ENCODE results near the gene SLFN14. TPM values are rescaled to one million over a fixed set of nuclear protein-coding genes. Genes with fewer than 3 reads are reported as not detected.

The SLFN14 gene
- total RNA-seq, 3 donors from 2014 or later (not counting 1 experiment from before 2014, with no cell fraction given) = 0.35 to 0.47 TPM; not detected in 1

DNA sequence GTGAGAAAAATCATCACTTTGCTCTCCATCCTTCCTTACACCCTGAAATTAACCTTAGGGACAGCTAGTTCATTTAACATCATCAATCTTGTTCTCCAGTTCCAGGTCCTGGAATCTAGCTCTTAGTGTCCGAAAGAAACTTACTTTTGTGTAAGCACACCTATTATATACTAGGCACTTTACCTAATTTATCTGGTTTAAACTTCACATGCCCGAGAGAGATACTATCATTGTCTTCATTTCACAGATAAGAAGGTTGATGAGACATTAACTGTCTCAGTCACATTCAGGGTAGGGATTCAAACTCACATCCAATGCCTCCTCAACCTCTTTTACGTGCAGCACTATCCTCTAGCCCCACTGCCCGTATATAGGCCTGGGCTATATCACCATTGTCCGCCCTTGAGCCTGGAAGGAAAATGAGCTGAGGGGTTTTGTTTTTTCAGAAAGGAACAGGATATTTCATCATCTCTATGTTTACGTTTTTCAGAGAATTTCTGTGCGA lies 26.0 kb upstream of the SLFN14 start:
- H3K27ac Mint-ChIP-seq = peak overlapping the region; percentile 94 to 100
- peaks cover 28 to 33% of the 10 kb centered on the region in 2 donors for H3K4me1 Mint-ChIP-seq
- TF ChIP-seq, protein P1, sequence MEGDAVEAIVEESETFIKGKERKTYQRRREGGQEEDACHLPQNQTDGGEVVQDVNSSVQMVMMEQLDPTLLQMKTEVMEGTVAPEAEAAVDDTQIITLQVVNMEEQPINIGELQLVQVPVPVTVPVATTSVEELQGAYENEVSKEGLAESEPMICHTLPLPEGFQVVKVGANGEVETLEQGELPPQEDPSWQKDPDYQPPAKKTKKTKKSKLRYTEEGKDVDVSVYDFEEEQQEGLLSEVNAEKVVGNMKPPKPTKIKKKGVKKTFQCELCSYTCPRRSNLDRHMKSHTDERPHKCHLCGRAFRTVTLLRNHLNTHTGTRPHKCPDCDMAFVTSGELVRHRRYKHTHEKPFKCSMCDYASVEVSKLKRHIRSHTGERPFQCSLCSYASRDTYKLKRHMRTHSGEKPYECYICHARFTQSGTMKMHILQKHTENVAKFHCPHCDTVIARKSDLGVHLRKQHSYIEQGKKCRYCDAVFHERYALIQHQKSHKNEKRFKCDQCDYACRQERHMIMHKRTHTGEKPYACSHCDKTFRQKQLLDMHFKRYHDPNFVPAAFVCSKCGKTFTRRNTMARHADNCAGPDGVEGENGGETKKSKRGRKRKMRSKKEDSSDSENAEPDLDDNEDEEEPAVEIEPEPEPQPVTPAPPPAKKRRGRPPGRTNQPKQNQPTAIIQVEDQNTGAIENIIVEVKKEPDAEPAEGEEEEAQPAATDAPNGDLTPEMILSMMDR (IDR thresholded peaks at IDR 0.05) = no peak
- peak overlapping the region; percentile 88 for H3K27ac ChIP-seq (ENCODE audit: low read length)
- no peaks in the 10 kb centered on the region for H3K36me3 Mint-ChIP-seq
- H3K9me3 ChIP-seq (ENCODE audit: control insufficient read depth, insufficient read depth, low read length) = no peaks in the 10 kb centered on the region
- H3K4me3 Mint-ChIP-seq = peak overlapping the region; percentile 94
- no peaks in the 10 kb centered on the region for H3K9me3 Mint-ChIP-seq
- no peak for DNase-seq
- H3K27me3 Mint-ChIP-seq (ENCODE audit: low read depth in 2 of 2) = peaks cover 0 to 9% of the 10 kb centered on the region in 2 donors
- intact Hi-C loops (cut with micrococcal nuclease) = loop anchor here (1.0 to 10.0 kb wide), 5 partner anchors 8 to 956 kb away; partner anchors contain the start of genes GGNBP2, PEX12 and SLFN12
- H3K4me3 ChIP-seq (ENCODE audit: low read length) = peak overlapping the region; percentile 70
- peak; percentile 1 to 7 (median 4) for ATAC-seq
- no peaks in the 10 kb centered on the region for H3K36me3 ChIP-seq (ENCODE audit: control insufficient read depth, insufficient read depth, low read length)
- 45% methylated on average over 3 of the region's 7 CpGs for WGBS (ENCODE audit: insufficient coverage)
- H3K4me1 ChIP-seq (ENCODE audit: control insufficient read depth, insufficient read depth, low read length) = peaks cover 13% of the 10 kb centered on the region
- no peaks in the 10 kb centered on the region for H3K27me3 ChIP-seq (ENCODE audit: control insufficient read depth, insufficient read depth, low read length)

DNA sequence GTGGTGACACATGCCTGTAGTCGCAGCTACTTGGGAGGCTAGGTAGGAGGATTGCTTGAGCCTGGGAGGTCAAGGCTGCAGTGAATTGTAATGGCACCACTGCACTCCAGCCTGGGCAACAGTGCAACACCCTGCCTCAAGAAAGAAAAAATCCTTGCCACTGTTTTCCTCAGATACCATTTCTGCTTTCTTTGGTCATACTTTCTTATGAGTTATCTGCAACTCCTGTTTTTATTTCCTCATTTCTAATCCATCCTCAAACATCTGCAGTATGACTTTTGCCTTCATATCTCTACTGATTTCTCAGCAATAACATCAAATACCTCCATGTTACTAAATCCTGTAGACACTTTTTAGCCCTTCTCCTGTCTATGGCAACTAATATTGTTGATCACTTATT lies 23.4 kb upstream of the SLFN14 start:
- Mint-ChIP-seq H3K9me3 (no peaks in the 10 kb centered on the region), H3K36me3 (no peaks in the 10 kb centered on the region), H3K4me1 (peaks cover 26 to 30% of the 10 kb centered on the region in 2 donors), H3K27me3 (ENCODE audit: low read depth in 2 of 2) (peaks cover 0 to 9% of the 10 kb centered on the region in 2 donors), H3K27ac (no peak overlapping the region), H3K4me3 (no peak overlapping the region)
- TF ChIP-seq, protein P1 (IDR thresholded peaks at IDR 0.05) = no peak
- Histone ChIP-seq H3K27ac (ENCODE audit: low read length) (no peak overlapping the region), H3K4me1 (ENCODE audit: control insufficient read depth, insufficient read depth, low read length) (peaks cover 16% of the 10 kb centered on the region), H3K27me3 (ENCODE audit: control insufficient read depth, insufficient read depth, low read length) (no peaks in the 10 kb centered on the region), H3K9me3 (ENCODE audit: control insufficient read depth, insufficient read depth, low read length) (no peaks in the 10 kb centered on the region), H3K36me3 (ENCODE audit: control insufficient read depth, insufficient read depth, low read length) (no peaks in the 10 kb centered on the region), H3K4me3 (ENCODE audit: low read length) (no peak overlapping the region)
- intact Hi-C loops (cut with micrococcal nuclease) = loop anchor here (10.0 kb wide), 1 partner anchor 59 kb away; no protein-coding TSS in a partner anchor
- DNase-seq (no peak), ATAC-seq (no peak)
- 83% methylated on average over 1 of the region's 1 CpG for WGBS (ENCODE audit: insufficient coverage)

DNA sequence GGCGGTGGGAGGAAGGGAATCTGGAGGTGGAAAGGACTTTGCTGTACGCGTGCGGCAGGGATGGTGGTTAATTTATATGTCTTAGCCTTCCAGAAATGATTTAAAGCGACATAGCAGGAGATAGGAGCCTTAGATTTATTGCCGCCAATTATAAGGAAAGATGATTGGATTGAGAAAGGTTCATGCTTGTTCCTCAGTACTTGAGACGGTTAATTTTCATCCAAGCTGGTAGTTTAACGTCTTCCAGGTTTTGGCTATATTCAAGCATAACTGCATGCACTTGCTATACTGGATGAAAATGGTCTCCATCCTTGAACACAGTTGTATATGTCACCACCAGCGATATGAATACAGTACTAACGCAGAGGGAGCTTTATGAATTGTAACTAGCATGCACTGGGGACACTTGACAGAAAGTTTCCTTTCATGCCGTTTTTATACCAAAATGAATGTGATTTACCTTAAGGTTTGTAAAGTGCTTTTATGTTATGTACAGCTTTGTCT lies 18.4 kb upstream of the SLFN14 start:
- TF ChIP-seq, protein P1 (IDR thresholded peaks at IDR 0.05) = no peak
- intact Hi-C loops (cut with micrococcal nuclease) = loop anchor here (1.0 to 5.0 kb wide), 3 partner anchors 8 to 267 kb away; partner anchors contain the start of gene AP2B1
- Mint-ChIP-seq H3K27me3 (ENCODE audit: low read depth in 2 of 2) (no peaks in the 10 kb centered on the region), H3K4me1 (peaks cover 19 to 20% of the 10 kb centered on the region in 2 donors), H3K9me3 (no peaks in the 10 kb centered on the region), H3K27ac (peak overlapping the region; percentile 99), H3K36me3 (no peaks in the 10 kb centered on the region), H3K4me3 (peak overlapping the region; percentile 96)
- Histone ChIP-seq H3K27ac (ENCODE audit: low read length) (peak overlapping the region; percentile 92), H3K4me1 (ENCODE audit: control insufficient read depth, insufficient read depth, low read length) (peaks cover 13% of the 10 kb centered on the region), H3K27me3 (ENCODE audit: control insufficient read depth, insufficient read depth, low read length) (no peaks in the 10 kb centered on the region), H3K9me3 (ENCODE audit: control insufficient read depth, insufficient read depth, low read length) (no peaks in the 10 kb centered on the region), H3K4me3 (ENCODE audit: low read length) (peak overlapping the region; percentile 85), H3K36me3 (ENCODE audit: control insufficient read depth, insufficient read depth, low read length) (peaks cover 15% of the 10 kb centered on the region)
- no peak for ATAC-seq
- 6% methylated on average over 11 of the region's 11 CpGs for WGBS (ENCODE audit: insufficient coverage)
- peak in 1 of 2 donors; percentile 38 for DNase-seq
